Karpas-422 (cell line): Measurements from ENCODE around the gene NDUFA3. TPM values are rescaled to one million over a fixed set of nuclear protein-coding genes. Genes with fewer than 3 reads are reported as not detected.
"Not testable (repeated sequence)": the region's sequence is repeated elsewhere in the genome, so short reads cannot be mapped to it uniquely, and the experiment has no call there.

Experiments used
- DNase-seq: peaks from one replicate; pipeline ENCODE4 v3.0.0-alpha.2; 2015
- H2AFZ ChIP-seq: fragments of 200-600 bp; sonication (generic); 2 replicates; pipeline ENCODE4 v1.6.1; 2014; ENCODE audit warnings: antibody characterized with exemption, low read length, mixed read lengths
- H3K27ac ChIP-seq: fragments of 200-600 bp; sonication (generic); 2 replicates; pipeline ENCODE4 v1.5.1; 2014; ENCODE audit warnings: mild to moderate bottlenecking, low read length, moderate library complexity
- H3K27me3 ChIP-seq: fragments of 200-600 bp; sonication (generic); 2 replicates; pipeline ENCODE4 v1.6.1; 2014; ENCODE audit warnings: low read length, mixed read lengths
- H3K36me3 ChIP-seq: fragments of 200-600 bp; sonication (generic); 2 replicates; pipeline ENCODE4 v1.6.1; 2014; ENCODE audit warnings: low read length, mixed read lengths; ENCODE audit not compliant: insufficient read depth
- H3K4me1 ChIP-seq: fragments of 200-600 bp; sonication (generic); 2 replicates; pipeline ENCODE4 v1.6.1; 2014; ENCODE audit warnings: mild to moderate bottlenecking, low read length, mixed read lengths
- H3K4me2 ChIP-seq: fragments of 200-600 bp; sonication (generic); 2 replicates; pipeline ENCODE4 v1.6.1; 2014; ENCODE audit warnings: low read length, low read depth, mild to moderate bottlenecking; ENCODE audit not compliant: poor library complexity, severe bottlenecking
- H3K4me3 ChIP-seq: fragments of 200-600 bp; sonication (generic); 2 replicates; pipeline ENCODE4 v1.5.1; 2014; ENCODE audit warnings: mild to moderate bottlenecking, antibody characterized with exemption, low read length, mixed read lengths
- H3K79me2 ChIP-seq: fragments of 200-600 bp; sonication (generic); 2 replicates; pipeline ENCODE4 v1.6.1; 2014; ENCODE audit warnings: mild to moderate bottlenecking, low read length, mixed read lengths
- H3K9ac ChIP-seq: fragments of 200-600 bp; sonication (generic); 2 replicates; pipeline ENCODE4 v1.6.0; 2014; ENCODE audit warnings: low read length
- H3K9me2 ChIP-seq: fragments of 200-600 bp; sonication (generic), shearing (Covaris generic); replicated peaks from 2 replicates; pipeline ENCODE4 v1.6.0; 2014; ENCODE audit warnings: mild to moderate bottlenecking, low read length, moderate library complexity; ENCODE audit not compliant: insufficient read depth
- H3K9me3 ChIP-seq: fragments of 300-700, 200-600 bp; sonication (generic); 2 replicates; pipeline ENCODE4 v1.6.1; 2014; ENCODE audit warnings: low read length, mixed read lengths
- H4K20me1 ChIP-seq: fragments of 200-600 bp; sonication (generic); 2 replicates; pipeline ENCODE4 v1.6.1; 2014; ENCODE audit warnings: mild to moderate bottlenecking, antibody characterized with exemption, low read length, low read depth; ENCODE audit not compliant: insufficient read depth
- total RNA-seq: library from RNA; depleted of rRNA; stranded (reverse); fragments of >200 nt; shearing (Covaris generic); gene quantifications from 2 replicates; pipeline ENCODE4 v1.2.3, GENCODE V29; 2014; ENCODE audit warnings: low replicate concordance

Gene NDUFA3
- total RNA-seq, 1 experiment from 2014 or later, result 105 TPM

DNA sequence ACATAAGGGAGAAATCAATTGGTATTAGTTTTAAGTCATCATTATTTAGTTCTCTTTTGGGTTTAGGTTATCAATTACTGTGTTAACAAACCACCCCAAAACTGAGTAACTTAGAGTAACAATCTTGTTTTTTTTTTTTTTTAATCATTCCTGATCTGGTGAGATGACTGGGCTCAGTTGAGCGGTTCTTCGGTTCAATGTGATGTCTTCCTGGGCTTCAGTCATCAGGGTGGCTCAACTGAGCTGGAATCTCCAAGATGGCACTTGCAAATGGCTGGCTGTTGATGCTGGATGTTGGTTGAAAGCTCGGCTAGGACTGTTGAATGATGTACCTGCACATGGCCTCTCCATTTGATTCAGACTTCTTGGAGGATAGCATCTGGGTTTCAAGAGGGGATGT is 18.2 kb upstream of the NDUFA3 start:
- H3K9me2 ChIP-seq, result no peaks in the 10 kb centered on the region
- no peaks in the 10 kb centered on the region for H4K20me1 ChIP-seq
- H2AFZ ChIP-seq, result no peak overlapping the region
- no peak overlapping the region for H3K27ac ChIP-seq
- H3K9ac ChIP-seq, result no peak overlapping the region
- peaks cover 7% of the 10 kb centered on the region; the same call in 1 of the 2 replicates for H3K9me3 ChIP-seq
- no peaks in the 10 kb centered on the region for H3K4me1 ChIP-seq
- no peaks in the 10 kb centered on the region for H3K36me3 ChIP-seq
- H3K4me3 ChIP-seq, result no peak overlapping the region
- H3K4me2 ChIP-seq, result no peak overlapping the region
- DNase-seq, result no peak
- no peaks in the 10 kb centered on the region for H3K27me3 ChIP-seq
- no peaks in the 10 kb centered on the region for H3K79me2 ChIP-seq

GRCh38 chr19:54094426-54095000 is 8.1 kb upstream of the NDUFA3 start:
- no peak overlapping the region for H3K4me3 ChIP-seq
- H3K36me3 ChIP-seq, result no peaks in the 10 kb centered on the region
- DNase-seq, result no peak
- H4K20me1 ChIP-seq, result no peaks in the 10 kb centered on the region
- no peaks in the 10 kb centered on the region for H3K9me2 ChIP-seq
- no peak overlapping the region for H3K9ac ChIP-seq
- H3K4me1 ChIP-seq, result no peaks in the 10 kb centered on the region
- no peak overlapping the region for H3K27ac ChIP-seq
- no peak overlapping the region for H2AFZ ChIP-seq
- no peak overlapping the region for H3K4me2 ChIP-seq
- no peaks in the 10 kb centered on the region for H3K79me2 ChIP-seq
- H3K27me3 ChIP-seq, result no peaks in the 10 kb centered on the region
- H3K9me3 ChIP-seq, result no peaks in the 10 kb centered on the region

GRCh38 chr19:54095136-54095858 is 7.4 kb upstream of the NDUFA3 start:
- Histone ChIP-seq H3K4me2 (no peak overlapping the region), H3K36me3 (no peaks in the 10 kb centered on the region), H3K27me3 (no peaks in the 10 kb centered on the region), H3K4me1 (no peaks in the 10 kb centered on the region), H4K20me1 (no peaks in the 10 kb centered on the region), H3K9ac (no peak overlapping the region), H3K9me2 (no peaks in the 10 kb centered on the region), H3K4me3 (no peak overlapping the region), H3K27ac (no peak overlapping the region), H3K9me3 (no peaks in the 10 kb centered on the region), H2AFZ (no peak overlapping the region), H3K79me2 (no peaks in the 10 kb centered on the region)
- DNase-seq, result no peak

DNA sequence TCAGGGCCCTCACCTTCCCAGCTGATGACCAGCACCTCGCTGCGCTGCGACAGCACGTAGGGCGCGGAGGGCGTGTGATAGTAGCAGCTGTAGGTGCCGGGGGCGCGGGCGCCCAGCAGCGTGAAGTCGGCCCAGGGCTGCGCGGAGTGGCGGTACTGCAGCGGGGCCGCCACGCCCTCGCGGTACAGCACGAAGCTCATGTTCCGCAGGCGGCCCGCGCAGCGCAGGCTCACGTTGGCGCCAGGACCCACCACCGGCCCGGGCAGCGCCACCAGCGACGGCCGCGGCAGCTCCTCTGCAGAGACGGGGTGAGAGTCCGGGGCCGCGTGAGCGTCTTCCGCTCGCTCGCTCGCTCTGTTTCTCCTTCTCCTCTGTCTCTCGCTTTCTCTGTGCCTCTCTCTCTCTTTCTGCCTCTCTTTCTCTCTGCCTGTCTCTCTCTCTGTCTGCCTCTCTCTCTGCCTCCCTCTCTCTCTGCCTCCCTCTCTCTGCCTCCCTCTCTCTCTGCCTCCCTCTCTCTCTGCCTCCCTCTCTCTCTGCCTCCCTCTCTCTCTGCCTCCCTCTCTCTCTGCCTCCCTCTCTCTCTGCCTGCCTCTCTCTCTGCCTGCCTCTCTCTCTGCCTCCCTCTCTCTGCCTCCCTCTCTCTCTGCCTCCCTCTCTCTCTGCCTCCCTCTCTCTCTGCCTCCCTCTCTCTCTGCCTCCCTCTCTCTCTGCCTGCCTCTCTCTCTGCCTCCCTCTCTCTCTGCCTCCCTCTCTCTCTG is 6.6 kb upstream of the NDUFA3 start:
- H3K4me2 ChIP-seq, H3K79me2 ChIP-seq, H3K4me1 ChIP-seq, H3K36me3 ChIP-seq, H3K9me2 ChIP-seq, H2AFZ ChIP-seq, DNase-seq, H4K20me1 ChIP-seq, H3K27me3 ChIP-seq, H3K9me3 ChIP-seq, H3K9ac ChIP-seq, H3K27ac ChIP-seq, H3K4me3 ChIP-seq: not testable (repeated sequence)

GRCh38 chr19:54096617-54097106 is 6.0 kb upstream of the NDUFA3 start:
- no peak overlapping the region for H3K27ac ChIP-seq

GRCh38 chr19:54099190-54099902 is 3.3 kb upstream of the NDUFA3 start:
- Histone ChIP-seq H2AFZ (no peak overlapping the region), H3K27ac (no peak overlapping the region), H3K79me2 (peaks cover 17% of the 10 kb centered on the region), H3K4me3 (no peak overlapping the region), H3K9me2 (no peaks in the 10 kb centered on the region), H3K4me2 (no peak overlapping the region), H4K20me1 (no peaks in the 10 kb centered on the region), H3K27me3 (no peaks in the 10 kb centered on the region), H3K9me3 (no peaks in the 10 kb centered on the region), H3K36me3 (no peaks in the 10 kb centered on the region), H3K4me1 (peaks cover 16% of the 10 kb centered on the region), H3K9ac (no peak overlapping the region)
- no peak for DNase-seq

More at GRCh38 chr19:54096617-54097106, 6.0 kb upstream of the NDUFA3 start:
- no peak overlapping the region for H3K9ac ChIP-seq
- H3K27me3 ChIP-seq, result no peaks in the 10 kb centered on the region
- no peak for DNase-seq
- no peak overlapping the region for H3K4me2 ChIP-seq
- H2AFZ ChIP-seq, result no peak overlapping the region
- no peaks in the 10 kb centered on the region for H3K9me2 ChIP-seq
- H3K79me2 ChIP-seq, result no peaks in the 10 kb centered on the region
- H4K20me1 ChIP-seq, result no peaks in the 10 kb centered on the region
- no peaks in the 10 kb centered on the region for H3K36me3 ChIP-seq
- H3K9me3 ChIP-seq, result no peaks in the 10 kb centered on the region
- H3K4me1 ChIP-seq, result no peaks in the 10 kb centered on the region
- no peak overlapping the region for H3K4me3 ChIP-seq

DNA sequence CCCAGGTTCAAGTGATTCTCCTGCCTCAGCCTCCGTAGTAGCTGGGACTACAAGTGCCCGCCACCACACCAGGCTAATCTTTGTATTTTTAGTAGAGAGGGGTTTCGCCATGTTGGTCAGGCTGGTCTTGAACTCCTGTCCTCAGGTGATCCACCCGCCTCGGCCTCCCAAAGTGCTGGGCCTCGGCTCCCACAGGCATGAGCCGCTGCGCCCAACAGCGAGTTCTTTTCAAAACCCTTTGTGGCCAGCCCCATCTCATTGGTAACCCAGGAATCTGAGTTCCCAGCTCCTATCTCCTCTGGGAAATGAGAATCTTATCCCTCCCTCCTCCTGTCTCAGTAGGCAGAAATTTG is 2.8 kb upstream of the NDUFA3 start:
- Histone ChIP-seq H3K79me2 (peaks cover 22% of the 10 kb centered on the region), H3K4me1 (peaks cover 17% of the 10 kb centered on the region)
- not testable (repeated sequence) for H2AFZ ChIP-seq, DNase-seq, H4K20me1 ChIP-seq, H3K4me3 ChIP-seq, H3K9me2 ChIP-seq, H3K36me3 ChIP-seq, H3K4me2 ChIP-seq, H3K27ac ChIP-seq, H3K9me3 ChIP-seq, H3K27me3 ChIP-seq, H3K9ac ChIP-seq

GRCh38 chr19:54100561-54100960 is 2.1 kb upstream of the NDUFA3 start, which contains the start of gene OSCAR:
TSS of gene OSCAR (minus strand) at chr19:54100803. CDS start at chr19:54100792, 11 bp downstream.
- Histone ChIP-seq H4K20me1 (no peaks in the 10 kb centered on the region), H3K27ac (no peak within 1 kb of the TSS), H2AFZ (no peak within 1 kb of the TSS; the same call in 1 of the 2 replicates), H3K9me3 (no peaks in the 10 kb centered on the region), H3K9me2 (no peaks in the 10 kb centered on the region), H3K4me3 (no peak within 1 kb of the TSS), H3K79me2 (peaks cover 28% of the 10 kb centered on the region), H3K4me1 (peaks cover 17% of the 10 kb centered on the region), H3K36me3 (no peaks in the 10 kb centered on the region), H3K27me3 (no peaks in the 10 kb centered on the region), H3K9ac (no peak within 1 kb of the TSS), H3K4me2 (no peak within 1 kb of the TSS)
- DNase-seq, result no peak
